GM12801 (cell line): Measurements from ENCODE around the gene TP53TG3D.
"Not testable (repeated sequence)": the region's sequence is repeated elsewhere in the genome, so short reads cannot be mapped to it uniquely, and the experiment has no call there.

ENCODE experiments used
- TF ChIP-seq, protein P1 (sequence below): IDR thresholded peaks from one replicate; pipeline ENCODE4 v1.5.1; 2011; ENCODE audit warnings: control low read depth; ENCODE audit not compliant: insufficient read length; ENCODE audit errors: extremely low read depth

The TP53TG3D gene, protein sequence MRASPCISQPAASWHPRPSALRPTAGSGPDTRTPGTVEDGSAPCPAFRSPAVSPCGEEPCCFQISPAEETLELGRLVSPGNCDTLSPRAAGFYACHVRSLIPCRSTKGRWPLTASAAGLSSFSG

DNA sequence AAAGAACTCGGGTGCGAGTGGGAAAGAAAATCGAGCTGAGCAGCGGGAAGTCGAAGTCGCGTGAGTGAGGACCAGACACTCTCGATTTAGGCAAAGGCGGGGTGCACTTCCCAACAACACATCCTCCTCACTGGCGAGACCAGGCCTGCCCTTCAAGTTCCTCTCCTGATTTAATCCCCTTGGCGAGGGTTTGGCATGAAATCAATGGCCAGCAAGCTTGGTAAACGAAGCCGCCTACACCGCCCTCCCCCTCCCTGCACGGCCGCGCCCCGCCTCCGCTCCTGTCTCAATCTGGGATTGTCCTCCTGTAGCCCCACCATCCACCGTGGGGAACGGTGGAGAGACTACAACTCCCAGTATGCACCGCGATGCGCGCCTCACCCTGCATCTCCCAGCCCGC lies at the start of gene TP53TG3D:
TP53TG3D (plus strand) TSS at position 301 of the 400 bp plus-strand sequence; CDS start at position 369, 68 bp downstream.
- TF ChIP-seq, protein P1, sequence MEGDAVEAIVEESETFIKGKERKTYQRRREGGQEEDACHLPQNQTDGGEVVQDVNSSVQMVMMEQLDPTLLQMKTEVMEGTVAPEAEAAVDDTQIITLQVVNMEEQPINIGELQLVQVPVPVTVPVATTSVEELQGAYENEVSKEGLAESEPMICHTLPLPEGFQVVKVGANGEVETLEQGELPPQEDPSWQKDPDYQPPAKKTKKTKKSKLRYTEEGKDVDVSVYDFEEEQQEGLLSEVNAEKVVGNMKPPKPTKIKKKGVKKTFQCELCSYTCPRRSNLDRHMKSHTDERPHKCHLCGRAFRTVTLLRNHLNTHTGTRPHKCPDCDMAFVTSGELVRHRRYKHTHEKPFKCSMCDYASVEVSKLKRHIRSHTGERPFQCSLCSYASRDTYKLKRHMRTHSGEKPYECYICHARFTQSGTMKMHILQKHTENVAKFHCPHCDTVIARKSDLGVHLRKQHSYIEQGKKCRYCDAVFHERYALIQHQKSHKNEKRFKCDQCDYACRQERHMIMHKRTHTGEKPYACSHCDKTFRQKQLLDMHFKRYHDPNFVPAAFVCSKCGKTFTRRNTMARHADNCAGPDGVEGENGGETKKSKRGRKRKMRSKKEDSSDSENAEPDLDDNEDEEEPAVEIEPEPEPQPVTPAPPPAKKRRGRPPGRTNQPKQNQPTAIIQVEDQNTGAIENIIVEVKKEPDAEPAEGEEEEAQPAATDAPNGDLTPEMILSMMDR = not testable (repeated sequence)
